ENCODE results near the gene FRS2. TPM values are rescaled to one million over a fixed set of nuclear protein-coding genes. Genes with fewer than 3 reads are reported as not detected.

FRS2 gene
- total and polyA plus RNA-seq, 9 of the 15 experiments (the other 6 are each of a cell fraction or from before 2014, with no cell fraction given) = 1.0 to 9.1 (median 6.0) TPM

- no peak for TF ChIP-seq RERE (CRISPR knock-in tag; IDR thresholded peaks at IDR 0.05; ENCODE audit: borderline replicate concordance)
- TF ChIP-seq ERF (CRISPR knock-in tag; IDR thresholded peaks at IDR 0.05) = no peak
- TF ChIP-seq DLX4 (CRISPR knock-in tag; IDR thresholded peaks at IDR 0.05) = no peak
- no peak for TF ChIP-seq ASH1L (IDR thresholded peaks at IDR 0.05; ENCODE audit: borderline replicate concordance, low read depth, partially characterized antibody)
- TF ChIP-seq BRCA1 (IDR thresholded peaks at IDR 0.05) = no peak
- no peak for TF ChIP-seq BRCA1 (CRISPR knock-in tag; IDR thresholded peaks at IDR 0.05)
- no peak for TF ChIP-seq ZMIZ1 (IDR thresholded peaks at IDR 0.05; ENCODE audit: low read depth in 2 of 2, low read length in 2 of 2)
- no peak for TF ChIP-seq RFX5 (IDR thresholded peaks at IDR 0.05; ENCODE audit: low read depth, low read length)
- no peak for TF ChIP-seq ZFP91 (CRISPR knock-in tag; IDR thresholded peaks at IDR 0.05)
- TF ChIP-seq SRSF9 (IDR thresholded peaks at IDR 0.05; ENCODE audit: borderline replicate concordance, low read depth, low read length) = no peak
- TF ChIP-seq KLF1 (tag; IDR thresholded peaks at IDR 0.05) = no peak
- no peak for TF ChIP-seq POLR2B (IDR thresholded peaks at IDR 0.05; ENCODE audit: low read depth, partially characterized antibody)
- no peak for TF ChIP-seq ZEB2 (IDR thresholded peaks at IDR 0.05)
Measured at GRCh38 chr12:69513297-69513696, 43.1 kb downstream of the FRS2 start (continued).

All from K562 (cell line).